ENCODE results near the gene ZSWIM6.

DNA sequence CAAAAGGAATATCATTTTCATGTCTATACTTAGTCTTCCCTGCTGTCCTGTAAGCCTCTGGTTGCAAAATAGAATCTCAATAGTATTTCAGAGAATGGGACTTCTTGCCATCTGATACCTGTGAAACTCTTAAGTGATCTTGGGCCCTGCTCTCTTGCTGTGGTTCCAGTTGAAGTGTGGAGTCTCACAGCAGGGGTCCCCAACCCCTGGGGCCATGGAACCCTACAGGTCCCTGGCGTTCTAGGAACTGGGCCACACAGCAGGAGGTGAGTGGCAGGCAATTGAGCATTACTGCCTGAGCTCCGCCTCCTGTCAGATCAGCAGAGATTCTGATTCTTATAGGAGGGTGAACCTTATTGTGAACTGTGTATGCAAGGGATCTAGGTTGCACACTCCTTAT, 65.9 kb downstream of the ZSWIM6 start:
- TF ChIP-seq, protein P1, sequence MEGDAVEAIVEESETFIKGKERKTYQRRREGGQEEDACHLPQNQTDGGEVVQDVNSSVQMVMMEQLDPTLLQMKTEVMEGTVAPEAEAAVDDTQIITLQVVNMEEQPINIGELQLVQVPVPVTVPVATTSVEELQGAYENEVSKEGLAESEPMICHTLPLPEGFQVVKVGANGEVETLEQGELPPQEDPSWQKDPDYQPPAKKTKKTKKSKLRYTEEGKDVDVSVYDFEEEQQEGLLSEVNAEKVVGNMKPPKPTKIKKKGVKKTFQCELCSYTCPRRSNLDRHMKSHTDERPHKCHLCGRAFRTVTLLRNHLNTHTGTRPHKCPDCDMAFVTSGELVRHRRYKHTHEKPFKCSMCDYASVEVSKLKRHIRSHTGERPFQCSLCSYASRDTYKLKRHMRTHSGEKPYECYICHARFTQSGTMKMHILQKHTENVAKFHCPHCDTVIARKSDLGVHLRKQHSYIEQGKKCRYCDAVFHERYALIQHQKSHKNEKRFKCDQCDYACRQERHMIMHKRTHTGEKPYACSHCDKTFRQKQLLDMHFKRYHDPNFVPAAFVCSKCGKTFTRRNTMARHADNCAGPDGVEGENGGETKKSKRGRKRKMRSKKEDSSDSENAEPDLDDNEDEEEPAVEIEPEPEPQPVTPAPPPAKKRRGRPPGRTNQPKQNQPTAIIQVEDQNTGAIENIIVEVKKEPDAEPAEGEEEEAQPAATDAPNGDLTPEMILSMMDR (IDR thresholded peaks at IDR 0.05) = no peak
- TF ChIP-seq, protein P2, sequence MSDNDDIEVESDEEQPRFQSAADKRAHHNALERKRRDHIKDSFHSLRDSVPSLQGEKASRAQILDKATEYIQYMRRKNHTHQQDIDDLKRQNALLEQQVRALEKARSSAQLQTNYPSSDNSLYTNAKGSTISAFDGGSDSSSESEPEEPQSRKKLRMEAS (IDR thresholded peaks at IDR 0.05) = no peak
- TF ChIP-seq SMC3 (IDR thresholded peaks at IDR 0.05) (no peak), POLR2A (IDR thresholded peaks at IDR 0.05; ENCODE audit: low read length) (no peak), EHMT2 (IDR thresholded peaks at IDR 0.05; ENCODE audit: low read depth) (no peak), POLR2AphosphoS2 (conservative IDR thresholded peaks at IDR 0.05; ENCODE audit: low read length) (no peak)
- TF ChIP-seq, protein P3, sequence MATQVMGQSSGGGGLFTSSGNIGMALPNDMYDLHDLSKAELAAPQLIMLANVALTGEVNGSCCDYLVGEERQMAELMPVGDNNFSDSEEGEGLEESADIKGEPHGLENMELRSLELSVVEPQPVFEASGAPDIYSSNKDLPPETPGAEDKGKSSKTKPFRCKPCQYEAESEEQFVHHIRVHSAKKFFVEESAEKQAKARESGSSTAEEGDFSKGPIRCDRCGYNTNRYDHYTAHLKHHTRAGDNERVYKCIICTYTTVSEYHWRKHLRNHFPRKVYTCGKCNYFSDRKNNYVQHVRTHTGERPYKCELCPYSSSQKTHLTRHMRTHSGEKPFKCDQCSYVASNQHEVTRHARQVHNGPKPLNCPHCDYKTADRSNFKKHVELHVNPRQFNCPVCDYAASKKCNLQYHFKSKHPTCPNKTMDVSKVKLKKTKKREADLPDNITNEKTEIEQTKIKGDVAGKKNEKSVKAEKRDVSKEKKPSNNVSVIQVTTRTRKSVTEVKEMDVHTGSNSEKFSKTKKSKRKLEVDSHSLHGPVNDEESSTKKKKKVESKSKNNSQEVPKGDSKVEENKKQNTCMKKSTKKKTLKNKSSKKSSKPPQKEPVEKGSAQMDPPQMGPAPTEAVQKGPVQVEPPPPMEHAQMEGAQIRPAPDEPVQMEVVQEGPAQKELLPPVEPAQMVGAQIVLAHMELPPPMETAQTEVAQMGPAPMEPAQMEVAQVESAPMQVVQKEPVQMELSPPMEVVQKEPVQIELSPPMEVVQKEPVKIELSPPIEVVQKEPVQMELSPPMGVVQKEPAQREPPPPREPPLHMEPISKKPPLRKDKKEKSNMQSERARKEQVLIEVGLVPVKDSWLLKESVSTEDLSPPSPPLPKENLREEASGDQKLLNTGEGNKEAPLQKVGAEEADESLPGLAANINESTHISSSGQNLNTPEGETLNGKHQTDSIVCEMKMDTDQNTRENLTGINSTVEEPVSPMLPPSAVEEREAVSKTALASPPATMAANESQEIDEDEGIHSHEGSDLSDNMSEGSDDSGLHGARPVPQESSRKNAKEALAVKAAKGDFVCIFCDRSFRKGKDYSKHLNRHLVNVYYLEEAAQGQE (IDR thresholded peaks at IDR 0.05) = no peak
